Upper lobe of left lung (tissue), 6 donors: ENCODE data around the gene UGT1A5. TPM values are rescaled to one million over a fixed set of nuclear protein-coding genes. Genes with fewer than 3 reads are reported as not detected.

Source experiments
- ATAC-seq, 2 donors: fragments of 200-7000 bp; cut with Tn5 transposase; one replicate each; pipeline ENCODE4 v1.9.1; 2022; ENCODE audit warnings: mild to moderate bottlenecking in 2 of 2, moderate library complexity in 2 of 2; ENCODE audit not compliant: low FRiP score in 2 of 2
- DNase-seq, 2 donors: peaks; one replicate each; pipeline ENCODE4 v3.0.0-alpha.2; 2019 to 2020
- H3K27ac ChIP-seq, 4 donors: fragments of 200-600 bp; sonication (generic); one replicate each; pipeline ENCODE4 v1.5.1; 2016 to 2019
- H3K27me3 ChIP-seq, 4 donors: fragments of 200-600 bp; sonication (generic); one replicate each; pipeline ENCODE4 v1.5.1; 2017 to 2019
- H3K36me3 ChIP-seq, 4 donors: fragments of 200-600 bp; sonication (generic); one replicate each; pipeline ENCODE4 v1.5.1; 2016 to 2019
- H3K4me1 ChIP-seq, 4 donors: fragments of 200-600 bp; sonication (generic); one replicate each; pipeline ENCODE4 v1.5.1; 2018 to 2019
- H3K4me3 ChIP-seq, 4 donors: fragments of 200-600 bp; sonication (generic); one replicate each; pipeline ENCODE4 v1.5.1; 2017 to 2019; ENCODE audit warnings: mild to moderate bottlenecking in 2 of 4, moderate library complexity in 1 of 4
- H3K9me3 ChIP-seq, 4 donors: fragments of 200-600 bp; sonication (generic); one replicate each; pipeline ENCODE4 v1.5.1; 2018 to 2019
- EP300 ChIP-seq, 4 donors: sonication (generic); formaldehyde crosslinking; IDR thresholded peaks; one replicate each; pipeline ENCODE4 v1.5.1; 2017; ENCODE audit warnings: antibody characterized with exemption in 4 of 4, control low read depth in 2 of 4
- POLR2A ChIP-seq, 4 donors: fragments of 450-650 bp; IDR thresholded peaks; one replicate each; pipeline ENCODE4 v1.5.1; 2016 to 2017; ENCODE audit warnings: antibody characterized with exemption in 4 of 4, mild to moderate bottlenecking in 2 of 4
- POLR2AphosphoS5 ChIP-seq, 2 donors: sonication (generic); formaldehyde crosslinking; IDR thresholded peaks; one replicate each; pipeline ENCODE4 v1.5.1; 2017; ENCODE audit warnings: antibody characterized with exemption in 2 of 2
- WGBS, 2 donors: methylation state at CpG; one replicate each; pipeline ENCODE4 v1.1.5; 2017 to 2018; 5-methylcytosine and 5-hydroxymethylcytosine counted together
- total RNA-seq, 6 donors: library from RNA; depleted of rRNA in 4 of 6; stranded (reverse); fragments of >200 nt in 4 of 6; gene quantifications; one replicate each; pipeline versions ENCODE4 v1.1.0 to v1.2.1, GENCODE V29; 2016 to 2021
- TF ChIP-seq, protein P1 (sequence below), 6 experiments: fragments of 450-650 bp in 4 of 6; fragments of 200-600 bp in 2 of 6; sonication (generic) in 2 of 6; IDR thresholded peaks; one replicate each; pipeline ENCODE4 v1.5.1; 2016 to 2019; ENCODE audit warnings: antibody characterized with exemption in 6 of 6
- donor health status: DM: no; HTN: no; CAD: no; lungs with moderate emphysema.
- donor health status: DM: no; HTN: yes; CAD: no; lungs with severe emphysema.

Gene UGT1A5
- total RNA-seq: 1 to 10 TPM in 1 of 6 donors, not detected in 5; 1.0 TPM

DNA sequence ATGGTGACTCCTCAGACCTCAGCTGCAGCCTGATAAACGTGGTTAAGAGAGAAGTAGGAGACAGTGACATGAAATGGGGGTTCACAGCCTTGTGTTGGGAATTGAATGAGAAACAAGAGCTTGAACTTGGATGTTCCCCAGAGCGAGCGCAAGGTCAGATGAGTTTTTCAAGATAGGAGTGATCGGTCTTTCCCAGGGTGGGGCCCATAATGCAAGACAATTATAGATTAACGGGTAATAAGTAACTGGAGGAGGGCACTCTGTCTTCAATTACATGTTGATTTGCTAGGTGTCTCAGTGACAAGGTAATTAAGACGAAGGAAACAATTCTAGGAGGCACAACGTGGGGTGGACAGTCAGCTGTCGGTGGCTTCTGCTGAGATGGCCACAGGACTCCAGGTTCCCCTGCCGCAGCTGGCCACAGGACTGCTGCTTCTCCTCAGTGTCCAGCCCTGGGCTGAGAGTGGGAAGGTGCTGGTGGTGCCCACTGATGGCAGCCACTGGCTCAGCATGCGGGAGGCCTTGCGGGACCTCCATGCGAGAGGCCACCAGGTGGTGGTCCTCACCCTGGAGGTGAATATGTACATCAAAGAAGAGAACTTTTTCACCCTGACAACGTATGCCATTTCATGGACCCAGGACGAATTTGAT, at the start of gene UGT1A5:
Gene UGT1A5, plus strand, starts transcription at position 297 of the 651 bp plus-strand sequence. Its CDS starts 85 bp downstream, at position 382.
- Histone ChIP-seq H3K4me3 (no peak within 1 kb of the TSS), H3K36me3 (no peaks in the 10 kb centered on the region), H3K4me1 (no peaks in the 10 kb centered on the region), H3K27me3 (no peaks in the 10 kb centered on the region), H3K9me3 (no peaks in the 10 kb centered on the region), H3K27ac (no peak within 1 kb of the TSS)
- 81 to 86% methylated on average over 14 of the region's 14 CpGs for WGBS, 2 donors
- no peak for TF ChIP-seq POLR2A (IDR thresholded peaks at IDR 0.05)
- TF ChIP-seq, protein P1, sequence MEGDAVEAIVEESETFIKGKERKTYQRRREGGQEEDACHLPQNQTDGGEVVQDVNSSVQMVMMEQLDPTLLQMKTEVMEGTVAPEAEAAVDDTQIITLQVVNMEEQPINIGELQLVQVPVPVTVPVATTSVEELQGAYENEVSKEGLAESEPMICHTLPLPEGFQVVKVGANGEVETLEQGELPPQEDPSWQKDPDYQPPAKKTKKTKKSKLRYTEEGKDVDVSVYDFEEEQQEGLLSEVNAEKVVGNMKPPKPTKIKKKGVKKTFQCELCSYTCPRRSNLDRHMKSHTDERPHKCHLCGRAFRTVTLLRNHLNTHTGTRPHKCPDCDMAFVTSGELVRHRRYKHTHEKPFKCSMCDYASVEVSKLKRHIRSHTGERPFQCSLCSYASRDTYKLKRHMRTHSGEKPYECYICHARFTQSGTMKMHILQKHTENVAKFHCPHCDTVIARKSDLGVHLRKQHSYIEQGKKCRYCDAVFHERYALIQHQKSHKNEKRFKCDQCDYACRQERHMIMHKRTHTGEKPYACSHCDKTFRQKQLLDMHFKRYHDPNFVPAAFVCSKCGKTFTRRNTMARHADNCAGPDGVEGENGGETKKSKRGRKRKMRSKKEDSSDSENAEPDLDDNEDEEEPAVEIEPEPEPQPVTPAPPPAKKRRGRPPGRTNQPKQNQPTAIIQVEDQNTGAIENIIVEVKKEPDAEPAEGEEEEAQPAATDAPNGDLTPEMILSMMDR (IDR thresholded peaks at IDR 0.05): no peak
- no peak for TF ChIP-seq EP300 (IDR thresholded peaks at IDR 0.05)
- TF ChIP-seq POLR2AphosphoS5 (IDR thresholded peaks at IDR 0.05): no peak
- ATAC-seq (no peak), DNase-seq (peak in 1 of 2 donors; percentile 42)

DNA sequence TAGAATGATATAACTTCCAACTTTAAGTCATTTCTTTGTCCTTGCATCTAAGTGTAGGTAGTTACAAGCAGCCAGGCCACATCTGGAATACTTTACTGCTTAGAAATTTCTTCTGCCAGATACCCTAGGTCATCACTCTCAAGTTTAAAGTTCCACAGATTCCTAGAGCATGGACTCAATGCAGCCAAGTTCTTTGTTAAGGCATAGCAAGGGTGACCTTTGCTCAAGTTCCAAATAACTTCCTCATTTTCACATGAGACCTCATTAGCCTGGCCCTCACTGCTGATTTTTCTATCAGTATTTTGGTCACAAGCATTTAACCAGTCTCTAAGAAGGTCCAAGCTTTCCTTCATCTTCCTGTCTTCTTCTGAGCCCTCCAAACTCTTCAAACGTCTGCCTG, 48.8 kb upstream of the UGT1A5 start:
- WGBS, 2 donors: 34 to 43% methylated on average over 1 of the region's 1 CpG
- Histone ChIP-seq H3K36me3 (no peaks in the 10 kb centered on the region), H3K27ac (no peak overlapping the region), H3K9me3 (peaks cover 0 to 5% (median 0%) of the 10 kb centered on the region in 4 donors), H3K4me3 (no peak overlapping the region), H3K4me1 (no peaks in the 10 kb centered on the region), H3K27me3 (no peaks in the 10 kb centered on the region)
- DNase-seq (no peak), ATAC-seq (no peak)
- TF ChIP-seq EP300 (IDR thresholded peaks at IDR 0.05) (no peak), POLR2A (IDR thresholded peaks at IDR 0.05) (no peak)

DNA sequence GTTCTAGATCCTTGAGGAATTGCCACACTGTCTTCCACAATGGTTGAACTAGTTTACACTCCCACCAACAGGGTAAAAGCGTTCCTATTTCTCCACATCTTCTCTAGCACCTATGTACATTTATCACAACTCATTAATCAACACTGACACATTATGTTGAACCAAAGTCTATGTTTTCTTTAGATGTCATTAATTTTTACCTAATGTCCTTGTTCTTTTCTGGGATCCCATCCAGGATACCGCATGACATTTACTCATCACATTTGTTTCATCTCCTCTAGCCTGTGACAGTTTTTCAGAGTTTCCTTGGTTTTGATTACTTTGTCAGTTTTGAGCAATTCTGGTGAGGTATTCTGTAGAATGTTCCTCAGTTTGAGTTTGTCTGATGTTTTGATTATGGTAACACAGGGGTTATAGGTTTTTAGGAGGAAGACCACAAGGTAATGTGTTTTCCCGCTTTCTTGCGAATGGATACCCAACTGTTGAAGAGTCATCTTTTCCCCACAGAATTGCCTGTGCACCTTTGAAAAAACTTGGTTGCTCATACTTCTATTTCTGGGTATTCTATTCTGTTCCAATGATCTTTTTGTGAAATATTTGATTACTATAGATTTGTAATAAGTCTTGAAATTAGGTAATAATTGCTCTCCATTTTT, 44.0 kb upstream of the UGT1A5 start:
- H3K36me3 ChIP-seq: no peaks in the 10 kb centered on the region
- no peak overlapping the region for H3K27ac ChIP-seq
- no peak overlapping the region for H3K4me3 ChIP-seq
- DNase-seq (no peak), ATAC-seq (no peak)
- no peaks in the 10 kb centered on the region for H3K27me3 ChIP-seq
- H3K4me1 ChIP-seq: no peaks in the 10 kb centered on the region
- H3K9me3 ChIP-seq: no peaks in the 10 kb centered on the region
- TF ChIP-seq POLR2AphosphoS5 (IDR thresholded peaks at IDR 0.05): no peak
- TF ChIP-seq EP300 (IDR thresholded peaks at IDR 0.05): no peak
- TF ChIP-seq POLR2A (IDR thresholded peaks at IDR 0.05): no peak
- TF ChIP-seq, protein P1 (IDR thresholded peaks at IDR 0.05): no peak
- WGBS, 2 donors: 85% methylated on average over 4 of the region's 4 CpGs

DNA sequence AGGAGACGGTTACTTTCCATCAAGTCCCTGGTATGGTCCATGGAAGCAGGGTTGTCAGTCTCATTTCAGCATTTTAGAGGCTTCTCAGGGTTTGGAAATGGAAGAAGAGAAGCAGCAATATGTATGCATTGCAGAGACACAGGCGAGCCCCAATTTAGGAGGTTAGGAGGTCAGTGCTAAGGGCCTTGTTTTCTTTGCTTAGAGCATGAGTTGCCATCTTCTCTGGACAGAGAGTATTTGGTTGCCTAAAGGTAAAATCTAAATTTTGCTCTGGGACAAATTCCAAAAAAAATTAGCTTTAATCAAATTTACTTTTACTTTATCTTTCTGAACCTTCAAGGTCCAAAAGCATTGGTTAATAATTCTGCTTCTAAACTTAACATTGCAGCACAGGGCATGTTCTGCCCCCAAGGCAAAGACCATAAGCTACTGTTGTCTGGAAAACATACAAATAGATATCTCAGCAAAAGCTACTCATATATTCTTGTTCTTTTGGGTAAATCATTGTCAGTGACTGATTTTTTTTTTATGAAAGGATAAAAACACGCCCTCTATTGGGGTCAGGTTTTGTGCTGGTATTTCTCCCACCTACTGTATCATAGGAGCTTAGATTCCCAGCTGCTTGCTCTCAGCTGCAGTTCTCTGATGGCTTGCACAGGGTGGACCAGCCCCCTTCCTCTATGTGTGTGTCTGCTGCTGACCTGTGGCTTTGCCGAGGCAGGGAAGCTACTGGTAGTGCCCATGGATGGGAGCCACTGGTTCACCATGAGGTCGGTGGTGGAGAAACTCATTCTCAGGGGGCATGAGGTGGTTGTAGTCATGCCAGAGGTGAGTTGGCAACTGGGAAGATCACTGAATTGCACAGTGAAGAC, 41.2 kb upstream of the UGT1A5 start, which contains the start of gene UGT1A9:
Gene UGT1A9, plus strand, starts transcription at position 609 of the 872 bp plus-strand sequence. Its CDS starts 37 bp downstream, at position 646.
- H3K36me3 ChIP-seq: no peaks in the 10 kb centered on the region
- no peaks in the 10 kb centered on the region for H3K4me1 ChIP-seq
- no peaks in the 10 kb centered on the region for H3K9me3 ChIP-seq
- DNase-seq (no peak), ATAC-seq (no peak)
- no peak for TF ChIP-seq POLR2AphosphoS5 (IDR thresholded peaks at IDR 0.05)
- TF ChIP-seq, protein P1 (IDR thresholded peaks at IDR 0.05): no peak
- no peak for TF ChIP-seq EP300 (IDR thresholded peaks at IDR 0.05)
- no peak for TF ChIP-seq POLR2A (IDR thresholded peaks at IDR 0.05)
- WGBS, 2 donors: 79 to 88% methylated on average over 5 of the region's 5 CpGs
- H3K27me3 ChIP-seq: no peaks in the 10 kb centered on the region
- no peak within 1 kb of the TSS for H3K27ac ChIP-seq
- no peak within 1 kb of the TSS for H3K4me3 ChIP-seq

DNA sequence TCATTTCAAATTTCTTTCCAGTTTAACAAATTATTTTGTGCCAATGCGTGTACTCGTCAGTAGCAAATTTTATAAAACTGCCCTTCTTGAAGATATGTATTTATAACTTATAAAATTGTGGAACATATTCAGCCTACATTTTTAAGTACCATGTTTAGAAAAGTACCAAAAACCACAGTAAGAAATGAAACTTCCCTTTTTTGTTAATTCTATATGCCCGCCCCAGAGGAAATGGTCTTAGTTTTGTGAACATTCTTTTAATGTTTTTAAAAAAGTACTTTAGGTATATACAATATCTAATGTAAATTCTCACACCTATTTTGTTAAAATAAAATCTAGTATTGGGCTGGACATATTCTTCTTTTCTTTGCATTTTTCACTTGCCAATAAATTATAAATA, 39.8 kb upstream of the UGT1A5 start:
- ATAC-seq (no peak), DNase-seq (no peak)
- WGBS, 2 donors: 67 to 73% methylated on average over 3 of the region's 3 CpGs
- H3K4me1 ChIP-seq: no peaks in the 10 kb centered on the region
- H3K9me3 ChIP-seq: no peaks in the 10 kb centered on the region
- H3K27me3 ChIP-seq: no peaks in the 10 kb centered on the region
- no peak overlapping the region for H3K27ac ChIP-seq
- no peak for TF ChIP-seq EP300 (IDR thresholded peaks at IDR 0.05)
- TF ChIP-seq POLR2AphosphoS5 (IDR thresholded peaks at IDR 0.05): no peak
- no peaks in the 10 kb centered on the region for H3K36me3 ChIP-seq
- no peak overlapping the region for H3K4me3 ChIP-seq
